GM12873 (cell line): ENCODE data around the gene C1GALT1.

Experiments used
- TF ChIP-seq, protein P1 (sequence below): IDR thresholded peaks from 2 replicates; pipeline ENCODE4 v1.5.1; 2012; ENCODE audit warnings: low read depth, mild to moderate bottlenecking, moderate library complexity, low read length, control low read depth; ENCODE audit not compliant: insufficient read depth; ENCODE audit errors: missing control alignments

The C1GALT1 gene

GRCh38 chr7:7264306-7265040 lies 82.1 kb downstream of the C1GALT1 start:
- TF ChIP-seq, protein P1, sequence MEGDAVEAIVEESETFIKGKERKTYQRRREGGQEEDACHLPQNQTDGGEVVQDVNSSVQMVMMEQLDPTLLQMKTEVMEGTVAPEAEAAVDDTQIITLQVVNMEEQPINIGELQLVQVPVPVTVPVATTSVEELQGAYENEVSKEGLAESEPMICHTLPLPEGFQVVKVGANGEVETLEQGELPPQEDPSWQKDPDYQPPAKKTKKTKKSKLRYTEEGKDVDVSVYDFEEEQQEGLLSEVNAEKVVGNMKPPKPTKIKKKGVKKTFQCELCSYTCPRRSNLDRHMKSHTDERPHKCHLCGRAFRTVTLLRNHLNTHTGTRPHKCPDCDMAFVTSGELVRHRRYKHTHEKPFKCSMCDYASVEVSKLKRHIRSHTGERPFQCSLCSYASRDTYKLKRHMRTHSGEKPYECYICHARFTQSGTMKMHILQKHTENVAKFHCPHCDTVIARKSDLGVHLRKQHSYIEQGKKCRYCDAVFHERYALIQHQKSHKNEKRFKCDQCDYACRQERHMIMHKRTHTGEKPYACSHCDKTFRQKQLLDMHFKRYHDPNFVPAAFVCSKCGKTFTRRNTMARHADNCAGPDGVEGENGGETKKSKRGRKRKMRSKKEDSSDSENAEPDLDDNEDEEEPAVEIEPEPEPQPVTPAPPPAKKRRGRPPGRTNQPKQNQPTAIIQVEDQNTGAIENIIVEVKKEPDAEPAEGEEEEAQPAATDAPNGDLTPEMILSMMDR: no peak

- TF ChIP-seq, protein P1: no peak
These were observed 83.0 kb downstream of the C1GALT1 start for GRCh38 chr7:7265081-7266075.

DNA sequence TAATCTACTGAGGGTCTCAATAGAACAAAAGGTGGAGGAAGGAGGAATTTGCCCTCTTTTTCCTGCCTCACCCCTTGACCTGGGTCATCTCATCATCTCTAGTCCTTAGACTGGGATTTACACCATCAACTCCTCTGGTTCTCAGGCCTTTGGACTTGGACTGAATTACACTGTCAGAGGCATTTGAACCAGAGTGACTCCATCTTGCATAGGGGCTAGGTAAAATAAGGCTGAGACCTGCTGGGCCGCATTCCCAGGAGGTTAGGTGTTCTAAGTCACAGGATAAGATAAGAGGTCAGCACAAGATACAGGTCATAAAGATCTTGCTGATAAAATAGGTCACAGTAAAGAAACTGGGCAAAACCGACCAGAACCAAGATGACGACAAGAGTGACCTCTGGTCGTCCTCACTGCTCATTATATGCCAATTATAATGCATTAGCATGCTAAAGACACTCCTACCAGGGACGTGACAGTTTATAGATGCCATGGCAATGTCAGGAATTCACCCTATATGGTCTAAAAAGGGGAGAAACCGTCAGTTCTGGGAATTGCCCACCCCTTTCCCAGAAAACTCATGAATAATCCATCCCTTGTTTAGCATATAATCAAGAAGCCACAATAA lies 84.0 kb downstream of the C1GALT1 start:
- TF ChIP-seq, protein P1: no peak

GRCh38 chr7:7271094-7271874 lies 88.9 kb downstream of the C1GALT1 start:
- TF ChIP-seq, protein P1: no peak

DNA sequence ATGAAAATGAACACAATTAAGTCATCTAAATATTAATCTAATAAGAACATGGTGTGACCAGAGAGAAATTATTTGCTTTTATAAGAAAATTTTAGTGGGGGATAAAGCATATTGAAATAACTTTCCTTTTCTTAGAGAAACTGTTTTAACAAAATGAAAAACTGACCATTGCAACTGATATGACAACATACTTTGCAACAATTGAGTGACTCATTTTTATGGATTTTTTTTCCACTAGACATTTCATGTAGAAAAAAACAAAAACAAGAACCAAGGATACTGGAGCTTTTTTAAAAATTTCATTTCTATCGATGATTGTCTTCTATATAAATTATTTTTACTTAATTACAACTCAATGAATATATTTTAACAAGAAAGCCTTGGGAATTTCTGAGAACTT lies 90.0 kb downstream of the C1GALT1 start:
- TF ChIP-seq, protein P1: no peak

DNA sequence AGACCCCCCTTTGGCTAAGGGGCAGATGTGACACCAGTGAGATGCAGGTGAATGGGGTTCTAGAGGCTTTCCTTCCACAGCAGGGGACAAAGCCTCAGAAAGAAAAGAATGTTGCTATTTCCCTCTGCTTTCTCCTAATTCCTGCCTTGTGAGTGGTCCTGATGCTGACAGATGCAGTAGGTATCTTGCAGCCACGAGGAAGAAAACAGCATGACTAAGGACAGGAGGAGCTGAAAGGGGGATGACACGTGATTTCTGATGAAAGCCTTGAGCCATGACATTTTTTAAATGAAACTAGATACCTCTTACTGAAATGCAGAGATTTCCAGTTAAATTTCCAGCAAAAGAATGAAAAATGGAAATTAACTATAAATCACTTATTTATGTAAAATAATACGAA lies 92.4 kb downstream of the C1GALT1 start:
- TF ChIP-seq, protein P1: no peak
